Trophoblast cell (in vitro differentiated cells and primary cell): Measurements from ENCODE around the gene EPS8.
"Not testable (repeated sequence)": the region's sequence is repeated elsewhere in the genome, so short reads cannot be mapped to it uniquely, and the experiment has no call there.

ENCODE experiments used
- DNase-seq, 2 donors: peaks; one replicate each; pipeline ENCODE4 v3.0.0-alpha.2; 2016
- H2AFZ ChIP-seq: 2 replicates; pipeline ENCODE4 v1.6.1; 2013; ENCODE audit warnings: low read length, moderate library complexity, mild to moderate bottlenecking; ENCODE audit not compliant: insufficient read depth, poor library complexity
- H2AK5ac ChIP-seq: 2 replicates; pipeline ENCODE4 v1.6.1; 2013; ENCODE audit warnings: mild to moderate bottlenecking, low read length
- H2BK120ac ChIP-seq: 2 replicates; pipeline ENCODE4 v1.6.1; 2013; ENCODE audit warnings: low read length, mild to moderate bottlenecking, moderate library complexity; ENCODE audit not compliant: insufficient read depth, poor library complexity
- H2BK12ac ChIP-seq: 2 replicates; pipeline ENCODE4 v1.6.1; 2013; ENCODE audit warnings: mild to moderate bottlenecking, low read length, moderate library complexity
- H2BK5ac ChIP-seq: 2 replicates; pipeline ENCODE4 v1.6.1; 2013; ENCODE audit warnings: low read length, low read depth, moderate library complexity, mild to moderate bottlenecking; ENCODE audit not compliant: poor library complexity
- H3K14ac ChIP-seq: 2 replicates; pipeline ENCODE4 v1.6.1; 2013; ENCODE audit warnings: mild to moderate bottlenecking, low read length
- H3K18ac ChIP-seq: 2 replicates; pipeline ENCODE4 v1.6.1; 2013; ENCODE audit warnings: mild to moderate bottlenecking, low read length
- H3K23ac ChIP-seq: 2 replicates; pipeline ENCODE4 v1.6.1; 2013; ENCODE audit warnings: low read length
- H3K27ac ChIP-seq: 2 replicates; pipeline ENCODE4 v1.5.1; 2013; ENCODE audit warnings: low read depth, mild to moderate bottlenecking, inconsistent platforms, low read length, moderate library complexity
- H3K27me3 ChIP-seq: 2 replicates; pipeline ENCODE4 v1.6.1; 2013; ENCODE audit warnings: inconsistent platforms, mild to moderate bottlenecking, low read length, moderate library complexity; ENCODE audit not compliant: insufficient read depth
- H3K36me3 ChIP-seq, 2 experiments: 1 replicate in 1 of 2; 2 replicates in 1 of 2; pipeline ENCODE4 v1.6.1; 2013; ENCODE audit warnings: low read length in 2 of 2, mild to moderate bottlenecking in 2 of 2, moderate library complexity in 1 of 2; ENCODE audit not compliant: insufficient read depth in 2 of 2, control insufficient read depth in 1 of 2
- H3K4ac ChIP-seq: 2 replicates; pipeline ENCODE4 v1.6.1; 2013; ENCODE audit warnings: low read depth, mild to moderate bottlenecking, low read length, moderate library complexity
- H3K4me1 ChIP-seq, 2 experiments: 1 replicate in 1 of 2; 2 replicates in 1 of 2; pipeline ENCODE4 v1.6.1; 2013; ENCODE audit warnings: low read length in 2 of 2, mild to moderate bottlenecking in 2 of 2, moderate library complexity in 1 of 2; ENCODE audit not compliant: insufficient read depth in 2 of 2, control insufficient read depth in 1 of 2
- H3K4me2 ChIP-seq: 2 replicates; pipeline ENCODE4 v1.6.1; 2013; ENCODE audit warnings: inconsistent platforms, mild to moderate bottlenecking, low read length, moderate library complexity
- H3K4me3 ChIP-seq: 2 replicates; pipeline ENCODE4 v1.5.1; 2013; ENCODE audit warnings: mild to moderate bottlenecking, low read depth, low read length, inconsistent platforms
- H3K79me1 ChIP-seq: one replicate; pipeline ENCODE4 v1.6.1; 2013; ENCODE audit warnings: low read length
- H3K79me2 ChIP-seq: 2 replicates; pipeline ENCODE4 v1.6.1; 2013; ENCODE audit warnings: low read length, mild to moderate bottlenecking; ENCODE audit not compliant: control insufficient read depth, insufficient read depth, poor library complexity
- H3K9ac ChIP-seq: 2 replicates; pipeline ENCODE4 v1.6.1; 2013; ENCODE audit warnings: mild to moderate bottlenecking, low read length
- H3K9me3 ChIP-seq: 2 replicates; pipeline ENCODE4 v1.6.1; 2013; ENCODE audit warnings: low read depth, mild to moderate bottlenecking, control low read depth, inconsistent platforms, low read length; ENCODE audit not compliant: insufficient read depth
- H4K12ac ChIP-seq: 2 replicates; pipeline ENCODE4 v1.6.1; 2013; ENCODE audit warnings: low read depth, mild to moderate bottlenecking, low read length, moderate library complexity
- H4K8ac ChIP-seq: 2 replicates; pipeline ENCODE4 v1.6.1; 2013; ENCODE audit warnings: low read depth, mild to moderate bottlenecking, low read length, moderate library complexity
- H4K91ac ChIP-seq: one replicate; pipeline ENCODE4 v1.6.1; 2013; ENCODE audit warnings: low read depth, mild to moderate bottlenecking, low read length, moderate library complexity
- WGBS: extraction: QIAGEN DNeasy Blood & Tissue Kit; methylation state at CpG from one replicate; pipeline ENCODE4 v1.1.7; 2013; ENCODE audit warnings: missing lambda C conversion rate; ENCODE audit not compliant: insufficient read length, insufficient coverage; ENCODE audit errors: extremely low coverage; 5-methylcytosine and 5-hydroxymethylcytosine counted together

Gene EPS8

GRCh38 chr12:15769586-15769985 is 19.6 kb downstream of the EPS8 start:
- Histone ChIP-seq H2AK5ac (no peak overlapping the region), H3K36me3 (no peaks in the 10 kb centered on the region), H2BK12ac (no peak overlapping the region), H2BK5ac (no peak overlapping the region), H2BK120ac (no peak overlapping the region), H3K9ac (no peak overlapping the region), H4K8ac (no peak overlapping the region), H3K23ac (no peak overlapping the region), H3K27ac (no peak overlapping the region), H3K79me2 (no peaks in the 10 kb centered on the region), H3K14ac (no peak overlapping the region), H3K4me2 (no peak overlapping the region), H3K4ac (no peak overlapping the region), H4K12ac (no peak overlapping the region), H2AFZ (no peak overlapping the region), H3K9me3 (no peaks in the 10 kb centered on the region), H4K91ac (no peak overlapping the region), H3K4me1 (no peaks in the 10 kb centered on the region), H3K18ac (no peak overlapping the region), H3K4me3 (no peak overlapping the region), H3K27me3 (no peaks in the 10 kb centered on the region), H3K79me1 (no peaks in the 10 kb centered on the region)
- no peak for DNase-seq
- WGBS = no CpG with 5 or more reads among the region's 3 CpGs

- H2BK12ac ChIP-seq = no peak overlapping the region
- H4K12ac ChIP-seq = no peak overlapping the region
- H3K23ac ChIP-seq = no peak overlapping the region
- H4K8ac ChIP-seq = no peak overlapping the region
- no peaks in the 10 kb centered on the region for H3K79me2 ChIP-seq
- WGBS = no CpG with 5 or more reads among the region's 2 CpGs
- H2AFZ ChIP-seq = no peak overlapping the region
- no peak overlapping the region for H3K14ac ChIP-seq
- H3K18ac ChIP-seq = no peak overlapping the region
- H3K4me2 ChIP-seq = no peak overlapping the region
- no peak overlapping the region for H4K91ac ChIP-seq
- no peaks in the 10 kb centered on the region for H3K27me3 ChIP-seq
- no peaks in the 10 kb centered on the region for H3K4me1 ChIP-seq
- H3K9me3 ChIP-seq = no peaks in the 10 kb centered on the region
- no peak overlapping the region for H3K4me3 ChIP-seq
- no peaks in the 10 kb centered on the region for H3K79me1 ChIP-seq
- H2AK5ac ChIP-seq = no peak overlapping the region
- H3K4ac ChIP-seq = no peak overlapping the region
- H3K9ac ChIP-seq = no peak overlapping the region
- H3K27ac ChIP-seq = no peak overlapping the region
- H2BK5ac ChIP-seq = no peak overlapping the region
- DNase-seq = no peak
- no peak overlapping the region for H2BK120ac ChIP-seq
- H3K36me3 ChIP-seq = no peaks in the 10 kb centered on the region
These were observed 21.9 kb downstream of the EPS8 start for GRCh38 chr12:15767301-15767700.

- DNase-seq = no peak
- Histone ChIP-seq H4K91ac (no peak overlapping the region), H3K27ac (no peak overlapping the region), H3K9ac (no peak overlapping the region), H3K18ac (no peak overlapping the region), H3K23ac (no peak overlapping the region), H2BK12ac (no peak overlapping the region), H2BK5ac (no peak overlapping the region), H3K27me3 (no peaks in the 10 kb centered on the region), H3K79me2 (no peaks in the 10 kb centered on the region), H2AFZ (no peak overlapping the region), H3K4me3 (no peak overlapping the region), H3K4ac (no peak overlapping the region), H3K36me3 (no peaks in the 10 kb centered on the region), H3K14ac (no peak overlapping the region), H2AK5ac (no peak overlapping the region), H4K12ac (no peak overlapping the region), H3K79me1 (no peaks in the 10 kb centered on the region), H3K4me1 (no peaks in the 10 kb centered on the region), H4K8ac (no peak overlapping the region), H3K4me2 (no peak overlapping the region), H3K9me3 (no peaks in the 10 kb centered on the region), H2BK120ac (no peak overlapping the region)
- no CpG with 5 or more reads among the region's 1 CpG for WGBS
These were observed 25.9 kb downstream of the EPS8 start for GRCh38 chr12:15763328-15763727.

- H4K91ac ChIP-seq, H2AFZ ChIP-seq, H3K9me3 ChIP-seq, H3K18ac ChIP-seq, H3K27ac ChIP-seq, H3K27me3 ChIP-seq, H3K4me1 ChIP-seq, H3K79me1 ChIP-seq, DNase-seq, H3K23ac ChIP-seq, H4K8ac ChIP-seq, H3K4me3 ChIP-seq, H2AK5ac ChIP-seq, H2BK120ac ChIP-seq, H2BK12ac ChIP-seq, H3K9ac ChIP-seq, H3K4ac ChIP-seq, H3K79me2 ChIP-seq, H3K4me2 ChIP-seq, H3K14ac ChIP-seq, H3K36me3 ChIP-seq, H2BK5ac ChIP-seq, H4K12ac ChIP-seq: not testable (repeated sequence)
- WGBS = no CpG with 5 or more reads among the region's 7 CpGs
These were observed 27.0 kb downstream of the EPS8 start for GRCh38 chr12:15762162-15762561.
